GM10248 (cell line): ENCODE data around the gene ULK1.

Source experiments
- CTCF ChIA-PET: fragments of 300-600 bp; sonication (Branson Sonifier 250); formaldehyde crosslinking; extraction: SDS; loops from one replicate; lab custom pipeline; 2021; ENCODE audit warnings: antibody characterized with exemption; lab: Yijun Ruan, JAX
- POLR2A ChIA-PET: fragments of 350-650 bp; sonication (Branson Sonifier 250); formaldehyde crosslinking; extraction: SDS; loops from one replicate; lab custom pipeline; 2020; ENCODE audit warnings: antibody characterized with exemption; lab: Yijun Ruan, JAX
- DNase-seq: peaks from one replicate; pipeline ENCODE4 v3.0.0; 2012; ENCODE audit errors: extremely low spot score
- TF ChIP-seq, protein P1 (sequence below): IDR thresholded peaks from 2 replicates; pipeline ENCODE4 v1.5.1; 2012; ENCODE audit warnings: mild to moderate bottlenecking, low read depth; ENCODE audit errors: extremely low read depth, missing control alignments, control extremely low read depth

The ULK1 gene

DNA sequence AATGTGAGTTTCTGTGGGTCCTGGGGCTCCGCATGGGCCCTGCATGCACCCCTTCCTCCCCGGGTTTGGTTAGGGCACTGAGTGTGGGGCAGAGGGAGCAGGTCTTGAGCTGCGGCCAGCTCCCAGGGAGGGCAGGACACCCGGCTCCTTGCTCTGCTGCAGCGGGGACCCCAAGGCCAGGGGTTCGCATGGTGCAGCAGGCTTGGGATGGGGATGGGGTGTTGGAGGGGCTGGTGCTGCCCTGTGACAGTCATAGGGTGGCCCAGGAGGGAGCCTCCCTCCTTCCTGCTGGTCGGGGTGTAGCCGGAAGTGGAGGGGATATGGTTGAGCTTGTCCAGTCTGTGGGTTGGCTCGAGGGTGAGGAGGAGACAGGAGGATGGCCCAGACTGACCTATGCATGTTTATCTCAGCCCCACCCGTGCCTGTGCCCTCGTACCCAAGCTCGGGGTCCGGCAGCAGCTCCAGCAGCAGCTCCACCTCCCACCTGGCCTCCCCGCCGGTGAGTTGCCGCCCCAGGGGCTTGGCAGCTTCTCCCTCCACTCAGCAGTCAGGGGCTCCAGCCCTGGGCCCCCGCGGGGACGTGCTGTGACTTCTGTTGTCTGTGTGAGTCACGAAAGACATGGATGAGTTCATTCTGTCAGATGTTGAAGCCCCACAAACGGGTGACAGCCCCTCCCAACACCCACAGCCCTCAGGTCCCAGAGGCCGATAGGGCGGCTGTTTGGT, 16.0 kb downstream of the ULK1 start:
- ChIA-PET CTCF (interaction anchor here (1.5 kb wide), 1 partner anchor 12 kb away, joined by 3 read pairs; no protein-coding TSS in a partner anchor), POLR2A (no interaction called here)
- TF ChIP-seq, protein P1, sequence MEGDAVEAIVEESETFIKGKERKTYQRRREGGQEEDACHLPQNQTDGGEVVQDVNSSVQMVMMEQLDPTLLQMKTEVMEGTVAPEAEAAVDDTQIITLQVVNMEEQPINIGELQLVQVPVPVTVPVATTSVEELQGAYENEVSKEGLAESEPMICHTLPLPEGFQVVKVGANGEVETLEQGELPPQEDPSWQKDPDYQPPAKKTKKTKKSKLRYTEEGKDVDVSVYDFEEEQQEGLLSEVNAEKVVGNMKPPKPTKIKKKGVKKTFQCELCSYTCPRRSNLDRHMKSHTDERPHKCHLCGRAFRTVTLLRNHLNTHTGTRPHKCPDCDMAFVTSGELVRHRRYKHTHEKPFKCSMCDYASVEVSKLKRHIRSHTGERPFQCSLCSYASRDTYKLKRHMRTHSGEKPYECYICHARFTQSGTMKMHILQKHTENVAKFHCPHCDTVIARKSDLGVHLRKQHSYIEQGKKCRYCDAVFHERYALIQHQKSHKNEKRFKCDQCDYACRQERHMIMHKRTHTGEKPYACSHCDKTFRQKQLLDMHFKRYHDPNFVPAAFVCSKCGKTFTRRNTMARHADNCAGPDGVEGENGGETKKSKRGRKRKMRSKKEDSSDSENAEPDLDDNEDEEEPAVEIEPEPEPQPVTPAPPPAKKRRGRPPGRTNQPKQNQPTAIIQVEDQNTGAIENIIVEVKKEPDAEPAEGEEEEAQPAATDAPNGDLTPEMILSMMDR, result no peak
- DNase-seq, result no peak

DNA sequence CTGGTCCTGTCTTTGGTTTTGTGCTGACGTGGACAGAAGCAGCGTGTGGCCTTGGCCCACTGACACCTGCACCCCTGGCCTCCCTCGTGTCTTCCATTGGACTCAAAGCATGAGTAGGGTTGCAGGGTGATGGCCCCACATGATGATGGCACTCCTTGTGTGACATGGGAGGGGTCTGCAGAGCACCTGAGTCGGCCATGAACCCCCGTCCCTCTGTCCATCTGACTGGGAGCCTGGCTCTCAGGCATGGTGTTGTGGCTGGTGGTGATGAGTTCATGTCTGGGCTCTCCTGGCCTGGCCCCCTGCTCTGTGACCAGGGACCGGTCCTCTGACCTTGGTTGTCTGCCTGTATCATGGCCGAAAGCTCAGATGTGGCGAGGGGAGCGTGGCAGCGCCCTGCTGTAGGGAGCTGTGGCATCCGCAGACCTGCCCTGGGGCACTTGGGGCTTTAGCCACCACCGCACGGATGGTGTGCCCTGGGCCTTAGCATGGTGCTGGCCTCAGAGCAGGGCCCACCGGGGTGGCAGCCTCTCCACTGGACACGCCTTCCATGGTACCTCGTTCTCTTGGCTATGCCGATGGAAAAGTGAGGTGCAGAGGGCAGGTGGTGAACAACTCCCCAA, 16.7 kb downstream of the ULK1 start:
- POLR2A ChIA-PET, result no interaction called here
- TF ChIP-seq, protein P1, result no peak
- CTCF ChIA-PET, result no interaction called here
- no peak for DNase-seq

DNA sequence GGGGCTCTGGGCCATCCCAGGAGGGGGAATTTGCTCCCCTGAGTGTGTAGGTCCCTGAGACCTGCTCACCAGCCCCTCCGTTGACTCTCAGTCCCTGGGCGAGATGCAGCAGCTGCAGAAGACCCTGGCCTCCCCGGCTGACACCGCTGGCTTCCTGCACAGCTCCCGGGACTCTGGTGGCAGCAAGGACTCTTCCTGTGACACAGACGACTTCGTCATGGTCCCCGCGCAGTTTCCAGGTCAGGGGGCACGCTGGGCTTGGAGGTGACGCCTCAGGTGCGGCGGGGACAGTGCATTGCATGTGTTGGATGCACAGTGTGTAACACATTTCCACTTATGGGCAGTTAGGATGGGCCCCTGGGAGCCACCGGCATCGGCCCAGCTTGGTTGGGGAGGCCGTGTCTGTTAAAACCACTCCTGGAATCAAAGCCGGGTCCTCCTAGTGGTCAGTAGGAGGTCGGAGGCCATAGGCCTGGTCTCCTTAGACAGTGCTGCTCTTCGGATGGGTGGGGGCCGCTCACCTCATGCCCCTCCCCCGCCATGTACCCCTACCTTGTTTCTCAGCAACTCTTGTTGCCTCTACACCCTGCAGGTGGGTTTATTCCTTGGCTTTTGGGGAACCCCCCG, 17.5 kb downstream of the ULK1 start:
- ChIA-PET CTCF (no interaction called here), POLR2A (no interaction called here)
- TF ChIP-seq, protein P1, result no peak

DNA sequence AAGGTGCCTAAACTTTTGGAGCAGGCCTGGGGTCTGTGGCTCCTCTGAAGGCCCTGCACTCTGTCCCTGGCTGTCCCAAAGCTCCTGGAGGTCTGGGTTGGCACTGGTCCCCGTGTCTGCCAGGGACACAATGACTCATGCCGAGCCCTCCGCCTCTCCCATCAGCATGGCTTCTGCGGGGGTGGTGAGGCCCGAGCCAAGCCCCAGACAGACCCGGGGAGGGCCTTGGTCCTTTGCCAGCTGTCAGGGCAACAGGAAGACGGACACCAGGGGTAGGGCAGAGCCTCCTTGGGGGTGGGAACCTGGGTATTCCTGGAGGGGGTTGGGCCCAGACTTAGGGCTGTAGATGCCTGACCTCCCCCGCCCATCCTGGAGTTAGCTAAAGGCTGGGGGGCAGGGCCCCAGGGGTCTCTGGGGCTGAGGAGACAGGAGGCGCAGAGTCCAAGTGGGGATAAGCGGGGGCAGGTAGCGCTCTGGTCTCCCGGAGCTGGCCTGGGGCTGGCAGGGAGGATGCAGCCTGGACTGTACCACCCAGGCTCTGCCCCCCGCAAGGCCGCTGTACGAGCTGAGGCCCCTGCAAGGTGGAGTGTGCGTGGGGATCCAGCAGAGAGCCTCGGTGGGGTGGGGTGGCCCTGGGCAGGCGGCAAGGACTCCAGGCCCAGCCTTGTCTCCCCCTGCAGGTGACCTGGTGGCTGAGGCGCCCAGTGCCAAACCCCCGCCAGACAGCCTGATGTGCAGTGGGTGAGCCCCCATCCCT, 18.3 kb downstream of the ULK1 start:
- DNase-seq, result no peak
- CTCF ChIA-PET, result no interaction called here
- POLR2A ChIA-PET, result no interaction called here

More for the DNA sequence above, 17.5 kb downstream of the ULK1 start:
- no peak for DNase-seq

DNA sequence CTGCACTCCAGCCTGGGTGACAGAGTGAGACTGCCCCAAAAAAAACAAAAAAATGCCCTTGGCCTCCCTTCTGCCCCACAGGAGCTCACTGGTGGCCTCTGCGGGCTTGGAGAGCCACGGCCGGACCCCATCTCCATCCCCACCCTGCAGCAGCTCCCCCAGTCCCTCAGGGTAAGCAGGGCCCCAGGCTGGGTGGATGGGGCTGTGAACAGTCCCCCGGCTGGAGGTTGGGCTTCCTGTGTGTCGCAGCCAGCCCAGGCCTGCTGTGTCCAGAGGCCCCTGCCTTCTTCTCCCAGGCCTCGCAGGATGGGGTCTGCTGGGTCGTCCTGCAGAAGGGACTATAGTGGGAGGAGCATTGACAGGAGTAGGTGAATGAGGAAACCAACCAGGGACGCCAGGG, 19.2 kb downstream of the ULK1 start:
- no peak for DNase-seq
- ChIA-PET POLR2A (no interaction called here), CTCF (no interaction called here)
- TF ChIP-seq, protein P1, result no peak

More for the DNA sequence above, 18.3 kb downstream of the ULK1 start:
- TF ChIP-seq, protein P1, result no peak

DNA sequence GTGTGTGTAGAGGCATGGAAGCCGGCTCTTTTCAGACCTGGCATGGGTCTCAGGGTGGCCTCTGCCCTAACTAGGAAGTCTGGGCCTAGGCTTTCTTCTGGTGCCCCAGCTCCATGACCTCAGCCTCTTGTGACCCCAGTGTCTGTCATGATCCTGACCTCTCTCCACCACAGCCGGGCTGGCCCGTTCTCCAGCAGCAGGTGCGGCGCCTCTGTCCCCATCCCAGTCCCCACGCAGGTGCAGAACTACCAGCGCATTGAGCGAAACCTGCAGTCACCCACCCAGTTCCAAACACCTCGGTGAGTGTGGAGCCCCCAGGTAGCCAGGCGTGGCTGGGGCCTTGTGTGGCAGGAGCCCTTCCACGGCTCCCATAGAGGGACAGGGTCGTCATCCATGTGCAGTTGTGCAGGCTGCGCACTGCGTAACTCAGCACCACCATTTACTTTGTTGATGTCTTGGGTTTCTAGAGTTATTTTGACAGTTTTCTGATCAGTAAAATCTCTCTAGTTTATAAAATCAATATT, 19.8 kb downstream of the ULK1 start:
- no peak for DNase-seq
- POLR2A ChIA-PET, result no interaction called here
- TF ChIP-seq, protein P1, result no peak
- CTCF ChIA-PET, result no interaction called here
